ENCODE results near the gene MKKS. TPM values are rescaled to one million over a fixed set of nuclear protein-coding genes. Genes with fewer than 3 reads are reported as not detected.

MKKS gene
- total and polyA plus RNA-seq, 2 of the 13 experiments (the other 11 are each of a cell fraction or from before 2014, with no cell fraction given): 26.7 to 34.5 TPM

DNA sequence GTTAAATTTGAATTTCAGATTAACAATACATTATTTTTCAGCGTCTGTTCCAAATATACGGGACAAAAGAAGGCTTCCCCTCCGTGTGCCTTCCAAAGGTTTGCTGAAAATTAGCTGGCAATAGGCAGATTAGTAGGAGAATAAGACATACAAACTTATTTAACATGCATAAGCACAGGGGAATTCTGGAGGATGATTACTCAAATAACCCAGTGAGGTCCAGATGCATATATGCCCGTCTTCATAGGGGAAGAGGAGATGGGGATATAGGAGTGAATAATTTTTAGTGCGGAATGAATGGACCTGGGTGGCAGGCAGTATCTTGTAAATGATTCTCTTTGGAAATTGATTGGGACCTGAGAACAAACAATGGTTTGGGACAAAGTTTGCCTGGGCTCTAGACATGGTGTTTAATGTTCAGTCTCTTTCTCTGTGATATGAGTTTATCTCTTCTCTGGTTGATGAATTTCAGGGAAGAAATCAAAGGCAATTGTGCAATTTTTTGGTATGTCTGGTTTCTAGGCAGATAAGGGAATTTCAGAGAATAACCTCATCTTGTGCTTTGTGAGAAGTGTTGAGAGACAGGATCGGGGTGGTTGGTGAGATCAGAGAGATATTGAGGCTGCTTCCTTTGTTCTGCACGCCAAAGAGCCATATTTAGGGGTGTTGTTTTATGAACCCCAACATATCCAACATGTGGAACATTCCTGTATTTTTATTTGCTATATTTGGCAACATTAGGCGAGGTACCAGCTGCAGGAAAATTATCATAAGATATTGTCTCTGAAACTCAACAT, 63.7 kb downstream of the MKKS start (continued):
- TF ChIP-seq ASH2L (IDR thresholded peaks at IDR 0.05; ENCODE audit: insufficient read length, low read depth, low read length): peak; percentile 92
- no peak for TF ChIP-seq ZNF773 (CRISPR knock-in tag; IDR thresholded peaks at IDR 0.05; ENCODE audit: borderline replicate concordance)
- peak; percentile 97 for TF ChIP-seq CREM (IDR thresholded peaks at IDR 0.05)
- TF ChIP-seq CREM (CRISPR knock-in tag; IDR thresholded peaks at IDR 0.05): no peak
- TF ChIP-seq, protein P1, sequence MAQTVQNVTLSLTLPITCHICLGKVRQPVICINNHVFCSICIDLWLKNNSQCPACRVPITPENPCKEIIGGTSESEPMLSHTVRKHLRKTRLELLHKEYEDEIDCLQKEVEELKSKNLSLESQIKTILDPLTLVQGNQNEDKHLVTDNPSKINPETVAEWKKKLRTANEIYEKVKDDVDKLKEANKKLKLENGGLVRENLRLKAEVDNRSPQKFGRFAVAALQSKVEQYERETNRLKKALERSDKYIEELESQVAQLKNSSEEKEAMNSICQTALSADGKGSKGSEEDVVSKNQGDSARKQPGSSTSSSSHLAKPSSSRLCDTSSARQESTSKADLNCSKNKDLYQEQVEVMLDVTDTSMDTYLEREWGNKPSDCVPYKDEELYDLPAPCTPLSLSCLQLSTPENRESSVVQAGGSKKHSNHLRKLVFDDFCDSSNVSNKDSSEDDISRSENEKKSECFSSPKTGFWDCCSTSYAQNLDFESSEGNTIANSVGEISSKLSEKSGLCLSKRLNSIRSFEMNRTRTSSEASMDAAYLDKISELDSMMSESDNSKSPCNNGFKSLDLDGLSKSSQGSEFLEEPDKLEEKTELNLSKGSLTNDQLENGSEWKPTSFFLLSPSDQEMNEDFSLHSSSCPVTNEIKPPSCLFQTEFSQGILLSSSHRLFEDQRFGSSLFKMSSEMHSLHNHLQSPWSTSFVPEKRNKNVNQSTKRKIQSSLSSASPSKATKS (CRISPR knock-in tag; IDR thresholded peaks at IDR 0.05): 0 out of 2 replicates have a peak, but pooled peaks have one; percentile 38
- TF ChIP-seq NFE2L2 (IDR thresholded peaks at IDR 0.05; ENCODE audit: low read length): no peak
- TF ChIP-seq ATRX (CRISPR knock-in tag; IDR thresholded peaks at IDR 0.05; ENCODE audit: borderline replicate concordance): no peak
- TF ChIP-seq TOE1 (CRISPR knock-in tag; IDR thresholded peaks at IDR 0.05): peak; percentile 98
- TF ChIP-seq EHMT2 (IDR thresholded peaks at IDR 0.05; ENCODE audit: borderline replicate concordance, low read depth, low read length): peak; percentile 90; the same call in 1 of the 2 replicates
- peak; percentile 85 for TF ChIP-seq TARDBP (CRISPR knock-in tag; IDR thresholded peaks at IDR 0.05)
- TF ChIP-seq ZBTB20 (CRISPR knock-in tag; IDR thresholded peaks at IDR 0.05; ENCODE audit: borderline replicate concordance, low read depth): no peak; the same call in 1 of the 2 replicates
- 0 out of 2 replicates have a peak, but pooled peaks have one; percentile 36 for TF ChIP-seq ZNF317 (CRISPR knock-in tag; IDR thresholded peaks at IDR 0.05)
- TF ChIP-seq, protein P2, sequence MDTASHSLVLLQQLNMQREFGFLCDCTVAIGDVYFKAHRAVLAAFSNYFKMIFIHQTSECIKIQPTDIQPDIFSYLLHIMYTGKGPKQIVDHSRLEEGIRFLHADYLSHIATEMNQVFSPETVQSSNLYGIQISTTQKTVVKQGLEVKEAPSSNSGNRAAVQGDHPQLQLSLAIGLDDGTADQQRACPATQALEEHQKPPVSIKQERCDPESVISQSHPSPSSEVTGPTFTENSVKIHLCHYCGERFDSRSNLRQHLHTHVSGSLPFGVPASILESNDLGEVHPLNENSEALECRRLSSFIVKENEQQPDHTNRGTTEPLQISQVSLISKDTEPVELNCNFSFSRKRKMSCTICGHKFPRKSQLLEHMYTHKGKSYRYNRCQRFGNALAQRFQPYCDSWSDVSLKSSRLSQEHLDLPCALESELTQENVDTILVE (CRISPR knock-in tag; IDR thresholded peaks at IDR 0.05): peak; percentile 86; the same call in 1 of the 2 replicates
- TF ChIP-seq NONO (IDR thresholded peaks at IDR 0.05): no peak
- TF ChIP-seq NONO (CRISPR knock-in tag; conservative IDR thresholded peaks at IDR 0.05): peak; percentile 68; the same call in 1 of the 2 replicates
- peak; percentile 22; the same call in 1 of the 2 replicates for TF ChIP-seq KLF12 (CRISPR knock-in tag; IDR thresholded peaks at IDR 0.05; ENCODE audit: borderline replicate concordance)
- TF ChIP-seq SAFB2 (CRISPR knock-in tag; IDR thresholded peaks at IDR 0.05; ENCODE audit: borderline replicate concordance, low read depth): 0 out of 2 replicates have a peak, but pooled peaks have one; percentile 14
- peak; percentile 94 for TF ChIP-seq ZNF205 (CRISPR knock-in tag; IDR thresholded peaks at IDR 0.05)
- peak; percentile 93; the same call in 1 of the 2 replicates for TF ChIP-seq NR2F2 (IDR thresholded peaks at IDR 0.05; ENCODE audit: borderline replicate concordance, low read depth)
- peak; percentile 81; the same call in 1 of the 2 replicates for TF ChIP-seq KDM4B (CRISPR knock-in tag; IDR thresholded peaks at IDR 0.05)
- TF ChIP-seq, protein P3, sequence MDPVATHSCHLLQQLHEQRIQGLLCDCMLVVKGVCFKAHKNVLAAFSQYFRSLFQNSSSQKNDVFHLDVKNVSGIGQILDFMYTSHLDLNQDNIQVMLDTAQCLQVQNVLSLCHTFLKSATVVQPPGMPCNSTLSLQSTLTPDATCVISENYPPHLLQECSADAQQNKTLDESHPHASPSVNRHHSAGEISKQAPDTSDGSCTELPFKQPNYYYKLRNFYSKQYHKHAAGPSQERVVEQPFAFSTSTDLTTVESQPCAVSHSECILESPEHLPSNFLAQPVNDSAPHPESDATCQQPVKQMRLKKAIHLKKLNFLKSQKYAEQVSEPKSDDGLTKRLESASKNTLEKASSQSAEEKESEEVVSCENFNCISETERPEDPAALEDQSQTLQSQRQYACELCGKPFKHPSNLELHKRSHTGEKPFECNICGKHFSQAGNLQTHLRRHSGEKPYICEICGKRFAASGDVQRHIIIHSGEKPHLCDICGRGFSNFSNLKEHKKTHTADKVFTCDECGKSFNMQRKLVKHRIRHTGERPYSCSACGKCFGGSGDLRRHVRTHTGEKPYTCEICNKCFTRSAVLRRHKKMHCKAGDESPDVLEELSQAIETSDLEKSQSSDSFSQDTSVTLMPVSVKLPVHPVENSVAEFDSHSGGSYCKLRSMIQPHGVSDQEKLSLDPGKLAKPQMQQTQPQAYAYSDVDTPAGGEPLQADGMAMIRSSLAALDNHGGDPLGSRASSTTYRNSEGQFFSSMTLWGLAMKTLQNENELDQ (CRISPR knock-in tag; IDR thresholded peaks at IDR 0.05; ENCODE audit: borderline replicate concordance): 0 out of 2 replicates have a peak, but pooled peaks have one; percentile 23
- TF ChIP-seq ZFP1 (CRISPR knock-in tag; IDR thresholded peaks at IDR 0.05): peak; percentile 96
- no peak for TF ChIP-seq ZNF781 (CRISPR knock-in tag; IDR thresholded peaks at IDR 0.05; ENCODE audit: borderline replicate concordance, not compliant biosample characterization)
- TF ChIP-seq NR2F6 (IDR thresholded peaks at IDR 0.05): peak; percentile 89
- peak; percentile 85 for TF ChIP-seq NR2F6 (CRISPR knock-in tag; IDR thresholded peaks at IDR 0.05)
- TF ChIP-seq POGZ (CRISPR knock-in tag; IDR thresholded peaks at IDR 0.05): peak; percentile 71

Measured in HepG2 (cell line).